Nasal cavity respiratory epithelium epithelial cell of viscerocranial mucosa (primary cell): Measurements from ENCODE around the gene PITPNM2. TPM values are rescaled to one million over a fixed set of nuclear protein-coding genes. Genes with fewer than 3 reads are reported as not detected.

Source experiments
- total RNA-seq: library from RNA; depleted of rRNA; stranded (reverse); fragments of >200 nt; gene quantifications from 2 replicates; pipeline ENCODE4 v1.2.3, GENCODE V29; 2014

Gene PITPNM2
- total RNA-seq = 1.4 and 6.5 TPM in 2 replicates

GRCh38 chr12:123150744-123151456 is at the start of gene PITPNM2:
PITPNM2 (minus strand) TSS chr12:123151090; CDS start chr12:123034590, 116,500 bp downstream.

Other genes with a start within 250 kb of the PITPNM2 start
- gene ABCB9, start 184.6 kb downstream of the PITPNM2 start, total RNA-seq = 3.4 and 5.0 TPM in 2 replicates
- 10.6 TPM in 2 replicates for gene OGFOD2, start 175.8 kb downstream of the PITPNM2 start, total RNA-seq
- gene ARL6IP4, start 170.4 kb downstream of the PITPNM2 start, total RNA-seq = 111 and 160 TPM in 2 replicates
- 15.9 and 21.9 TPM in 2 replicates for gene MPHOSPH9, start 82.1 kb upstream of the PITPNM2 start, total RNA-seq
- gene MTRFR, start 82.3 kb upstream of the PITPNM2 start, total RNA-seq = 14.4 and 19.1 TPM in 2 replicates
- 56.4 and 100 TPM in 2 replicates for gene CDK2AP1, start 120.8 kb upstream of the PITPNM2 start, total RNA-seq
- 36.6 and 49.3 TPM in 2 replicates for gene SBNO1, start 213.8 kb upstream of the PITPNM2 start, total RNA-seq
- gene KMT5A, start 233.0 kb upstream of the PITPNM2 start, total RNA-seq = 45.8 and 56.0 TPM in 2 replicates